ENCODE data around the gene DCHS1. TPM values are rescaled to one million over a fixed set of nuclear protein-coding genes. Genes with fewer than 3 reads are reported as not detected.

Gene DCHS1
- total and polyA plus RNA-seq, 9 of the 15 experiments (the other 6 are each of a cell fraction or from before 2014, with no cell fraction given): 0.04 to 0.49 (median 0.14) TPM; not detected in 2

DNA sequence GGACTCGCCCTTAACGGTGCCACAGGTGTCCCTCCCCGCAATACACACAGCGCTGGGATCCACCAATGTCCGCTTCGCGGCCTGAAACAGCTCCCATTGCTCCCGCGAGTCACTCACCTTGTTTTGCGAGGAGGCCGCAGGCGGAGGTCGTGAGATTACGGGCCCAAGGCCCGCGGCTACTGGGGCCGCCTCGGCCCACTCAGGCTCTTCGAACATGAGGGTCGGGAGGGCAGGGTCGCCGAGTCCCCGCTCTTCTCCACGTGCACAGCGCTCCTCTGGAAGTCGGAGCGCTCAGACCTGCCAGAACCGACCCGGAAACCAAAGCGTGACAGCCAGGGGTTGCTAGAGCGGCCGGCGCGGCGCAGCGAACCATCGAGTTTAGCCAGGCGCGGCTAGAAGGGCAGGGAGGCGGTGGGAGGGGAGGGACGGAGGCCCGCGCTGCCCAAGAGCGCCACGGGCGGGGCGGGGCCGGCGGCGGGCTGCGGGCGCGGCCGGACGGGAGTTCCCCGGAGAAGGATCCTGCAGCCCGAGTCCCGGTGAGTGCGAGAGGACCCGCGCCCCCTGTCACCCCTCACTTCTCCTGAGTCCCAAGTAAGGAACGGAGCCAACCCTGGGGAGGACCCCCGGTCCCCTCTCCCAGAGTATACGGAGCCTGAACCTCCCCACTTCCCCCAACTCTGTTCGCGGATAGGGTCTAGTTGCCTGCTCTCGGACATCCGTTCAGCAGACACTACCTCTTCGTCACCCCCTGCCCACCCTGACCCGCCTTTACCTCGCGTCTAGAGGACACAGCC, 52.1 kb downstream of the DCHS1 start, which contains the start of the genes ILK and RRP8 (continued):
- TF ChIP-seq POLR2AphosphoS5 (IDR thresholded peaks at IDR 0.05; ENCODE audit: control insufficient read depth, insufficient read depth, low read depth, low read length) (peak; percentile 77), TRIM24 (IDR thresholded peaks at IDR 0.05) (0 out of 4 replicates have a peak, but pooled peaks of 1 of the 2 experiments have one; percentile 13), ETV6 (IDR thresholded peaks at IDR 0.05; ENCODE audit: borderline replicate concordance in 1 of 2, low read depth in 2 of 2, low read length in 1 of 2) (no peak), ETV6 (CRISPR knock-in tag; IDR thresholded peaks at IDR 0.05; ENCODE audit: borderline replicate concordance) (peak; percentile 64; the same call in 1 of the 2 replicates), ZBED1 (IDR thresholded peaks at IDR 0.05) (0 out of 2 replicates have a peak, but pooled peaks have one; percentile 22), PHF21A (IDR thresholded peaks at IDR 0.05; ENCODE audit: borderline replicate concordance, low read depth) (0 out of 2 replicates have a peak, but pooled peaks have one; percentile 32), ZNF354B (CRISPR knock-in tag; IDR thresholded peaks at IDR 0.05) (no peak), ELF1 (tag; IDR thresholded peaks at IDR 0.05) (peak; percentile 94)
- TF ChIP-seq, protein P1, sequence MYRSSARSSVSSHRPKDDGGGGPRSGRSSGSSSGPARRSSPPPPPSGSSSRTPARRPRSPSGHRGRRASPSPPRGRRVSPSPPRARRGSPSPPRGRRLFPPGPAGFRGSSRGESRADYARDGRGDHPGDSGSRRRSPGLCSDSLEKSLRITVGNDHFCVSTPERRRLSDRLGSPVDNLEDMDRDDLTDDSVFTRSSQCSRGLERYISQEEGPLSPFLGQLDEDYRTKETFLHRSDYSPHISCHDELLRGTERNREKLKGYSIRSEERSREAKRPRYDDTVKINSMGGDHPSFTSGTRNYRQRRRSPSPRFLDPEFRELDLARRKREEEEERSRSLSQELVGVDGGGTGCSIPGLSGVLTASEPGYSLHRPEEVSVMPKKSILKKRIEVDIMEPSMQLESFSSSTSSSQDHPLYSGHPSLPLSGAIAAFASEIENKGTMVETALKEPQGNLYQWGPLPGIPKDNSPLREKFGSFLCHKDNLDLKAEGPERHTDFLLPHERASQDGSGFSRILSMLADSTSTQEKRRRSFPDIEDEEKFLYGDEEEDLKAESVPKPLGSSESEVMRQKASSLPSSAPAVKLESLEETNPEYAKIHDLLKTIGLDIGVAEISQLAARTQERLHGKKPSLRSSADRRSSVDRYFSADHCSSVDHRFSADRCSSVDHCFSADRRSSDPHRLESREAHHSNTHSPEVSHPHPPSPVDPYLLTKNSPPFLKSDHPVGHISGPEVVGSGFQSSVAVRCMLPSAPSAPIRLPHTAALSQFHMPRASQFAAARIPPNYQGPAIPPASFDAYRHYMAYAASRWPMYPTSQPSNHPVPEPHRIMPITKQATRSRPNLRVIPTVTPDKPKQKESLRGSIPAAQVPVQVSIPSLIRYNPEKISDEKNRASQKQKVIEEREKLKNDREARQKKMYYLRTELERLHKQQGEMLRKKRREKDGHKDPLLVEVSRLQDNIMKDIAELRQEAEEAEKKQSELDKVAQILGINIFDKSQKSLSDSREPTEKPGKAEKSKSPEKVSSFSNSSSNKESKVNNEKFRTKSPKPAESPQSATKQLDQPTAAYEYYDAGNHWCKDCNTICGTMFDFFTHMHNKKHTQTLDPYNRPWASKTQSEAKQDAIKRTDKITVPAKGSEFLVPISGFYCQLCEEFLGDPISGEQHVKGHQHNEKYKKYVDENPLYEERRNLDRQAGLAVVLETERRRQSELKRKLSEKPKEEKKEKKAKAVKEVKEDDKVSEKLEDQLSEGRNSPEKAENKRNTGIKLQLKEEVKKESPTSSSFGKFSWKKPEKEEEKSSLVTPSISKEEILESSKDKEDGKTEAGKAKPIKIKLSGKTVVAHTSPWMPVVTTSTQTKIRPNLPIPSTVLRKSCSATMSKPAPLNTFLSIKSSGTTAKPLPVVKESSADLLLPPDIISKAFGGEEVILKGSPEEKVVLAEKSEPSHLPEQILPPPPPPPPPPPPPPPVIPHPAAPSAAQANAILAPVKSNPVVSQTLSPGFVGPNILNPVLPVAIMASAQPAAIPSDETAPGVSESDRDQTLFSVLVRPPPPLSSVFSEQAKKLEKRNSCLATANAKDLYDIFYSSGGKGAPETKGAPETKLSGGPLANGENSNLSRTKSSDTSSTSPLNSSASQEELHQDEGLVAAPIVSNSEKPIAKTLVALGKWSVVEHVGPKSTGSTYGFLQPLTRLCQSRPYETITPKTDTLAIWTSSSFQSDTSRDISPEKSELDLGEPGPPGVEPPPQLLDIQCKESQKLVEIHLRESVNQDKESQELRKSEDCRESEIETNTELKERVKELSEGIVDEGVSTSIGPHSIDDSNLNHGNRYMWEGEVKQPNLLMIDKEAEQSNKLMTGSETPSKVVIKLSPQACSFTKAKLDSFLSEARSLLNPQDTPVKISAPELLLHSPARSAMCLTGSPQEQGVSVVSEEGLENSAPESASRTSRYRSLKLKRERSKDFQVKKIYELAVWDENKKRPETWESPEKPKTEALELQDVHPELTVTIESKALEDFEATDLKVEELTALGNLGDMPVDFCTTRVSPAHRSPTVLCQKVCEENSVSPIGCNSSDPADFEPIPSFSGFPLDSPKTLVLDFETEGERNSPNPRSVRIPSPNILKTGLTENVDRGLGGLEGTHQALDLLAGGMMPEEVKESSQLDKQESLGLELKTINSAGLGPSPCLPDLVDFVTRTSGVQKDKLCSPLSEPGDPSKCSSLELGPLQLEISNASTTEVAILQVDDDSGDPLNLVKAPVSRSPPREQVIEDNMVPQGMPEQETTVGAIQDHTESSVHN (IDR thresholded peaks at IDR 0.05; ENCODE audit: borderline replicate concordance in 1 of 2, low read depth in 1 of 2): no peak
- TF ChIP-seq, protein P2, sequence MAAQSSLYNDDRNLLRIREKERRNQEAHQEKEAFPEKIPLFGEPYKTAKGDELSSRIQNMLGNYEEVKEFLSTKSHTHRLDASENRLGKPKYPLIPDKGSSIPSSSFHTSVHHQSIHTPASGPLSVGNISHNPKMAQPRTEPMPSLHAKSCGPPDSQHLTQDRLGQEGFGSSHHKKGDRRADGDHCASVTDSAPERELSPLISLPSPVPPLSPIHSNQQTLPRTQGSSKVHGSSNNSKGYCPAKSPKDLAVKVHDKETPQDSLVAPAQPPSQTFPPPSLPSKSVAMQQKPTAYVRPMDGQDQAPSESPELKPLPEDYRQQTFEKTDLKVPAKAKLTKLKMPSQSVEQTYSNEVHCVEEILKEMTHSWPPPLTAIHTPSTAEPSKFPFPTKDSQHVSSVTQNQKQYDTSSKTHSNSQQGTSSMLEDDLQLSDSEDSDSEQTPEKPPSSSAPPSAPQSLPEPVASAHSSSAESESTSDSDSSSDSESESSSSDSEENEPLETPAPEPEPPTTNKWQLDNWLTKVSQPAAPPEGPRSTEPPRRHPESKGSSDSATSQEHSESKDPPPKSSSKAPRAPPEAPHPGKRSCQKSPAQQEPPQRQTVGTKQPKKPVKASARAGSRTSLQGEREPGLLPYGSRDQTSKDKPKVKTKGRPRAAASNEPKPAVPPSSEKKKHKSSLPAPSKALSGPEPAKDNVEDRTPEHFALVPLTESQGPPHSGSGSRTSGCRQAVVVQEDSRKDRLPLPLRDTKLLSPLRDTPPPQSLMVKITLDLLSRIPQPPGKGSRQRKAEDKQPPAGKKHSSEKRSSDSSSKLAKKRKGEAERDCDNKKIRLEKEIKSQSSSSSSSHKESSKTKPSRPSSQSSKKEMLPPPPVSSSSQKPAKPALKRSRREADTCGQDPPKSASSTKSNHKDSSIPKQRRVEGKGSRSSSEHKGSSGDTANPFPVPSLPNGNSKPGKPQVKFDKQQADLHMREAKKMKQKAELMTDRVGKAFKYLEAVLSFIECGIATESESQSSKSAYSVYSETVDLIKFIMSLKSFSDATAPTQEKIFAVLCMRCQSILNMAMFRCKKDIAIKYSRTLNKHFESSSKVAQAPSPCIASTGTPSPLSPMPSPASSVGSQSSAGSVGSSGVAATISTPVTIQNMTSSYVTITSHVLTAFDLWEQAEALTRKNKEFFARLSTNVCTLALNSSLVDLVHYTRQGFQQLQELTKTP (IDR thresholded peaks at IDR 0.05; ENCODE audit: low read depth in 1 of 2, partially characterized antibody in 2 of 2): peak in 1 of 2 experiments; percentile 41
- TF ChIP-seq, protein P3, sequence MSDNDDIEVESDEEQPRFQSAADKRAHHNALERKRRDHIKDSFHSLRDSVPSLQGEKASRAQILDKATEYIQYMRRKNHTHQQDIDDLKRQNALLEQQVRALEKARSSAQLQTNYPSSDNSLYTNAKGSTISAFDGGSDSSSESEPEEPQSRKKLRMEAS (CRISPR knock-in tag; IDR thresholded peaks at IDR 0.05): peak; percentile 92
- TF ChIP-seq, protein P4, sequence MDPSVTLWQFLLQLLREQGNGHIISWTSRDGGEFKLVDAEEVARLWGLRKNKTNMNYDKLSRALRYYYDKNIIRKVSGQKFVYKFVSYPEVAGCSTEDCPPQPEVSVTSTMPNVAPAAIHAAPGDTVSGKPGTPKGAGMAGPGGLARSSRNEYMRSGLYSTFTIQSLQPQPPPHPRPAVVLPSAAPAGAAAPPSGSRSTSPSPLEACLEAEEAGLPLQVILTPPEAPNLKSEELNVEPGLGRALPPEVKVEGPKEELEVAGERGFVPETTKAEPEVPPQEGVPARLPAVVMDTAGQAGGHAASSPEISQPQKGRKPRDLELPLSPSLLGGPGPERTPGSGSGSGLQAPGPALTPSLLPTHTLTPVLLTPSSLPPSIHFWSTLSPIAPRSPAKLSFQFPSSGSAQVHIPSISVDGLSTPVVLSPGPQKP (CRISPR knock-in tag; IDR thresholded peaks at IDR 0.05): no peak

Data from K562 (cell line).